Measurements from ENCODE around the gene DMRTA2. TPM values are rescaled to one million over a fixed set of nuclear protein-coding genes. Genes with fewer than 3 reads are reported as not detected.

DMRTA2 gene
- total and polyA plus RNA-seq, 2 of the 8 experiments (the other 6 are each of a cell fraction or from before 2014, with no cell fraction given) = not detected

GRCh38 chr1:50393522-50394120, 29.6 kb downstream of the DMRTA2 start:
- Histone ChIP-seq H2BK20ac (ENCODE audit: low read length) (no peak overlapping the region), H4K91ac (replicated peaks; ENCODE audit: insufficient read length, low read length) (peak overlapping the region; percentile 34), H2AFZ (ENCODE audit: low read length) (no peak overlapping the region), H3K14ac (ENCODE audit: insufficient read length) (no peak overlapping the region), H3K18ac (ENCODE audit: extremely low read depth, low read length) (peak overlapping the region; percentile 48; the same call in 1 of the 2 replicates), H3K56ac (replicated peaks; ENCODE audit: insufficient read length, low read depth, low read length) (no peak overlapping the region), H3K23ac (ENCODE audit: insufficient read length) (no peak overlapping the region), H4K20me1 (replicated peaks in 1 of 2; ENCODE audit: control insufficient read depth in 1 of 2, insufficient read depth in 2 of 2, low read length in 2 of 2) (no peaks in the 10 kb centered on the region), H3K4me3 (ENCODE audit: extremely low read depth in 1 of 4, insufficient read depth in 2 of 4, low read depth in 3 of 4, low read length in 4 of 4) (no peak overlapping the region), H2BK12ac (ENCODE audit: low read depth, low read length) (peak overlapping the region; percentile 90), H3K4me2 (ENCODE audit: insufficient read depth in 1 of 2, low read depth in 2 of 2, low read length in 2 of 2) (0 out of 4 replicates have a peak overlapping the region, but pooled peaks of 1 of the 2 experiments have one; percentile 28), H2BK5ac (ENCODE audit: low read depth, low read length) (peak overlapping the region; percentile 66; the same call in 1 of the 2 replicates), H3K79me1 (ENCODE audit: low read depth, low read length) (no peaks in the 10 kb centered on the region), H2BK15ac (ENCODE audit: low read length) (no peak overlapping the region), H3K36me3 (ENCODE audit: control insufficient read depth in 2 of 4, insufficient read depth in 4 of 4, low read length in 3 of 4) (no peaks in the 10 kb centered on the region), H4K5ac (ENCODE audit: insufficient read length, low read depth, low read length) (no peak overlapping the region), H2BK120ac (replicated peaks; ENCODE audit: low read depth, low read length) (no peak overlapping the region), H4K8ac (ENCODE audit: extremely low read depth, insufficient read depth, low read length) (no peak overlapping the region), H3K4ac (replicated peaks; ENCODE audit: insufficient read length, low read depth, low read length) (no peak overlapping the region), H3K79me2 (ENCODE audit: control insufficient read depth in 1 of 2, insufficient read depth in 2 of 2, low read length in 2 of 2) (no peaks in the 10 kb centered on the region), H3K27me3 (replicated peaks in 1 of 4; ENCODE audit: control insufficient read depth in 3 of 4, extremely low read depth in 1 of 4, insufficient read depth in 3 of 4, low read length in 3 of 4) (no peaks in the 10 kb centered on the region), H3K9ac (replicated peaks in 1 of 4; ENCODE audit: extremely low read depth in 1 of 4, low read depth in 3 of 4, low read length in 3 of 4) (no peak overlapping the region), H3K27ac (ENCODE audit: low read depth, low read length) (no peak overlapping the region), H3K9me3 (ENCODE audit: insufficient read depth in 2 of 2, low read depth in 1 of 2, low read length in 1 of 2) (no peaks in the 10 kb centered on the region; a peak in 2 of 4 replicates), H3K4me1 (replicated peaks in 1 of 4; ENCODE audit: control insufficient read depth in 3 of 4, insufficient read depth in 4 of 4, low read length in 3 of 4) (peaks cover 0 to 3% (median 0%) of the 10 kb centered on the region in 4 experiments; a peak in 2 of 7 replicates), H3K23me2 (ENCODE audit: low read depth, low read length) (no peaks in the 10 kb centered on the region), H2AK5ac (ENCODE audit: low read depth, low read length) (0 out of 2 replicates have a peak overlapping the region, but pooled peaks have one; percentile 53)
- FAIRE-seq = no peak
- 71% methylated on average over 2 of the region's 2 CpGs; no CpG with 5 or more reads in 1 of the 2 experiments for WGBS, 2 experiments (ENCODE audit: extremely low coverage in 1 of 2, insufficient coverage in 1 of 2, insufficient read length in 1 of 2, insufficient replicate concordance in 2 of 2, low coverage in 1 of 2, low lambda C conversion rate in 2 of 2, missing lambda C conversion rate in 1 of 2)
- POLR2A ChIA-PET (ENCODE audit: partially characterized antibody) = interaction anchor here (1.1 kb wide), 1 partner anchor 21 kb away, joined by 3 read pairs; no protein-coding TSS in a partner anchor
- no peak for DNase-seq (ENCODE audit: low read depth in 1 of 2, low spot score in 2 of 2)
- CTCF ChIA-PET (ENCODE audit: partially characterized antibody) = interaction anchor here (1.0 to 1.6 kb wide), 2 partner anchors 23 to 214 kb away, joined by 3 read pairs; no protein-coding TSS in a partner anchor
- TF ChIP-seq POU5F1 (IDR thresholded peaks at IDR 0.05; ENCODE audit: low read depth, low read length) = peak; percentile 46; the same call in 1 of the 2 replicates
- TF ChIP-seq CBX8 (IDR thresholded peaks at IDR 0.05; ENCODE audit: borderline replicate concordance, low read depth, low read length) = no peak

All from H1 (cell line).